ENCODE data around the gene CEP20. TPM values are rescaled to one million over a fixed set of nuclear protein-coding genes. Genes with fewer than 3 reads are reported as not detected.
"Not testable (repeated sequence)": the region's sequence is repeated elsewhere in the genome, so short reads cannot be mapped to it uniquely, and the experiment has no call there.

CEP20 gene, protein sequence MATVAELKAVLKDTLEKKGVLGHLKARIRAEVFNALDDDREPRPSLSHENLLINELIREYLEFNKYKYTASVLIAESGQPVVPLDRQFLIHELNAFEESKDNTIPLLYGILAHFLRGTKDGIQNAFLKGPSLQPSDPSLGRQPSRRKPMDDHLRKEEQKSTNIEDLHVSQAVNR
- 16.7 TPM for total RNA-seq

DNA sequence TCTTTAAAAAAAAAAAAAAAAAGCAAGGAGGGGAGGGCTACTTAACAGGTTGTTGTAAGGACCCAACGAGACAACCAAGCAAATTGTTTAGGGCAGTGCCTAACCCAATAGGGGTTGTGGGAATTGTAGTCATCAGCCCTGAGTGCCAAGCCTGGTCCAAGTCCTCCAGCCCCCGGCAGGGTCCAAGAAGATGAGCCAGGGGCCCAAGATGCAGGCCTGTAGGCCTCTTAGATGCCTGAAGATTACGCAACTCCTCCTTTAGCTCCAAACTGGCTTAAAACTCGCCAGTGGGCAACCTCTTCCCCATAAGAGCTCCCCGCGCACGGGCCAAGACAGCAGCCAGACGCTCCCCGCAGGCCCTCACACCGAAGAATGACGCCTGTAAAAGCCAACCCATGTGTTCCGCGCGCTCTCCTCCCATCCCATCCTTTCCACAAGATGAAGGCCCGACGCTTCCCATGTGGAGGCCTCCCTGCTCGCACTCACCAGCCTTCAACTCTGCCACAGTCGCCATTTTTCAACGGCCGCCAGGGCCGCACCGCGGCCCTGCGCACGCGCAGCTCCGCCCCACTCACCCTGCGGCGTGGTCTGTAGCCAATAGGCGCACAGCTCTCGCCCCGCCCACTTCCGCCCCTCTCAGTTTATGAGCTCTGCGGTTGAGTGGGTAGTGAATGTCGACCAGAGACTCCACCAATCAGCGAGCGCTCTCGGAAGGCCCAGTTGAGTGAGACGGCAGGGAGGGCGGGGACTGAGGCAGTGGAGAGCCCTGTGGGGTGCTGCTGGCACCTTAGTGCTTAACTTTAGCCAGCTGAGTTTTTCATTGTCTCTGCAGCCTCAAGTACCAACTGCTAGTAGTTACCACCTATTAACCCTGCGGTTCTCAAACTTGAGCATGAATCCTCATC lies at the start of gene CEP20:
CEP20 (minus strand) TSS at position 532 of the 905 bp plus-strand sequence; CDS start at position 514, 18 bp downstream.
- peak; percentile 98 to 100 (median 99) for DNase-seq (ENCODE audit: low read depth in 2 of 3, low spot score in 2 of 3)

DNA sequence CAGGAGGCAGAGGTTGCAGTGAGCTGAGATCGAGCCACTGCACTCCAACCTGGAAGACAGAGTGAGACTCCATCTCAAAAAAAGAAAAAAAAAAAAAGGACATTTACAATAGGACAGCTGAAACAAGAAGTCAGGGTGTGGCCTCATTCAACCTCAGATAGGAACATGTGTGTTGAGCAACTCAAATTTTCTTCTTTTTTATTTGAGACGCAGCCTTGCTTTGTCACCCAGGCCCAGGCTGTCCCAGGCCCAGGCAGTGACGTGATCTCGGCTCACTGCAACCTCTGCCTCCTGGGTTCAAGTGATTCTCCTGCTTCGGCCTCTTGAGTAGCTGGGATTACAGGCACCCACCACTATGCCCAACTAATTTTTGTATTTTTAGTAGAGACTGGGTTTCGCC lies 48.4 kb upstream of the CEP20 start:
- not testable (repeated sequence) for DNase-seq (ENCODE audit: low read depth in 2 of 3, low spot score in 2 of 3)

DNA sequence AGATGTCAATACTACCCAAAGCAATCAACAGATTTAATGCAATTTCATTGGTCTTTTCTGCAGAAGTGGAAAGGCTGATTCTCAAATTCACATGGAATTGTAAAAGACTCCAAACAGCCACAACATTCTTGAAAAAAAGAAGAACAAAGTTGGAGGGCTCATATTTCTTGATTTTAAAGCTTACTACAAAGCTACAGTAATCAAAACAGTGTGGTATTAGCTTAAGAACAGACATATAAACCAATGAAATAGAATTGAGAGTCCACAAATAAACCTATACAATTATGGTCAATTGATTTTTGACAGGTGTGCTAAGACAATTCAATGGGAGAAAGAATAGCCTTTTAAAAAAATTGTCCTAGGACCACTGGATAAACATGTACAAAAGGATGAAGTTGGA lies 46.6 kb upstream of the CEP20 start:
- DNase-seq (ENCODE audit: low read depth in 2 of 3, low spot score in 2 of 3) = no peak

GRCh38 chr16:15933781-15934180 lies 45.4 kb upstream of the CEP20 start:
- DNase-seq (ENCODE audit: low read depth in 2 of 3, low spot score in 2 of 3) = no peak

GRCh38 chr16:15932939-15933338 lies 44.5 kb upstream of the CEP20 start:
- DNase-seq (ENCODE audit: low read depth in 2 of 3, low spot score in 2 of 3) = no peak

GRCh38 chr16:15928261-15929104 lies 40.1 kb upstream of the CEP20 start:
- no peak for DNase-seq (ENCODE audit: low read depth in 2 of 3, low spot score in 2 of 3)

DNA sequence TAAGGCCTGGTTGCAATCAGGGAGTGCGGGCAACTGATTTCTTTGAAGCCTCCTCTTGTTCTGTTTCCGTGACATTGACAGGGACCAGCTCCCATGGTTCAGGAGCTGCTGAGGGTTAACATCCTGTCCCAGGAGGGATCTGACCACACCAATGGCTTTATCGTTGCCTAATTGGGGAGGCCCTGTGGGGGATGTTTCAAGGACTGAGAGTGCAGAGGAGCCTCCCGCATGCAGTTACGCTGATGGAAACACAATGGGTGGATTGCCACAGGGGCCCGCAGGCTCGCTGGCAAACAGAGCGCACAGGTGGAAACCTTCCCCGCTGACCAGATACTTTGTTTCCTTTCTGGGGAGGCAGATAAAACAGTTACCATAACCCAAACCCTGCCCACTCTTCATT lies 37.2 kb upstream of the CEP20 start:
- DNase-seq (ENCODE audit: low read depth in 2 of 3, low spot score in 2 of 3) = no peak

DNA sequence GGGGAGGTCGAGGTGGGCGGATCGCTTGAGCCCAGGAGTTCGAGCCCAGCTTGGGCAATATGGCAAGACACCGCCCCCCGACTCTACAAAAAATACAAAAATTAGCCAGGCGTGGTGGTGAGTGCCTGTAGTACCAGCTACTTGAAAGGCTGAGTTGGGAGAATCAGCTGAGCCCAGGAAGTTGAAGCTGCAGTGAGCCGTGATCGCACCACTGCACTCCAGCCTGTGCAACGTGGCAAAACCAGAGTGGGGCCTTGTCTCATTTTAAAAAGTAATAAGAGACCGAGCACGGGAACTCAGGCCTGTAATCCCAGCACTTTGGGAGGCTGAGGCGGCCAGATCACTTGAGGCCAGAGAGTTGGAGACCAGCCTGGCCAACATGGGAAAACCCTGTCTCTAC lies 36.6 kb upstream of the CEP20 start:
- DNase-seq (ENCODE audit: low read depth in 2 of 3, low spot score in 2 of 3) = no peak

DNA sequence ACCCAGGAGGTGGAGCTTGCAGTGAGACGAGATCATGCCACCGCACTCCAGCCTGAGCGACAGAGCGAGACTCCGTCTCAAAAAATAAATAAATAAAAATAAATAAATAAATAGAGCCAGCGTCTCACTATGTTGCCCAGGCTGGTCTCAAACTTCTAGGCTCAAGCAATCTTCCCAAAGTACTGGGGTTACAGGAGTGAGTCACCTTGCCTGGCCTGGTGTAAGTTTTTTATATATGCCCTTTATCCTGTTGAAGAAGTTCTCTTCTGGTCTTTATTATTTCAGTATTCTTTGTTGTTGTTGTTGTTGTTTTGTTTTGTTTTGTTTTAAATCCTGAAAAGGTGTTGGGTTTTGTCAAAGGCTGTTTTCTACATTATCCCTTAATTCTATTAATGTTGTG lies 30.9 kb upstream of the CEP20 start:
- no peak for DNase-seq (ENCODE audit: low read depth in 2 of 3, low spot score in 2 of 3)

DNA sequence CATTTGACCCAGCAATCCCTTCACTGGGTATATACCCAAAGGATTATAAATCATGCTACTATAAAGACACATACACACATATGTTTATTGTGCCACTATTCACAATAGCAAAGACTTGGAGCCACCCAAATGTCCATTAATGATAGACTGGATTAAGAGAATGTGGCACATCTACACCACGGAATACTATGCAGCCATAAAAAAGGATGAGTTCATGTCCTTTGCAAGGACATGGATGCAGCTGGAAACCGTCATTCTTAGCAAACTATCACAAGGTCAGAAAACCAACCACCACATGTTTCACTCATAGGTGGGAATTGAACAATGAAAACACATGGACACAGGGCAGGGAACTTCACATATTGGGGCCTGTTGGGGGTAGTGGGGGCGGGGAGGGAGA lies 29.9 kb upstream of the CEP20 start:
- DNase-seq (ENCODE audit: low read depth in 2 of 3, low spot score in 2 of 3) = not testable (repeated sequence)

DNA sequence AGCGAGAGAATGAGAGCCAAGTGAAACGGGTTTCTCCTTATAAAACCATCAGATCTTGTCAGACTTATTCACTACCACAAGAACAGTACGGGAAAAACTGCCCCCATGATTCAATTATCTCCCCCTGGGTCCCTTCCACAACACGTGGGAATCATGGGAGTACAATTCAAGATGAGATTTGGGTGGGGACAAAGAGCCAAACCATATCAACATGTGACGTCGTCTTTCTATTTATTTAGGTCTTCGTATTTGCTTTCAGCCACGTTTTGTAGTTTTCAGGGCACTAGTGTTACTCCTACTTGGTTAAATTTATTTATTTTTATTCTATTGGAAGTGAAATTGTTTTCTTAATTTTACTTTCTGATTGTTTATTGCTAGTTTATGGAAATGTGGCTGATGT lies 27.9 kb upstream of the CEP20 start:
- DNase-seq (ENCODE audit: low read depth in 2 of 3, low spot score in 2 of 3) = no peak

- DNase-seq (ENCODE audit: low read depth in 2 of 3, low spot score in 2 of 3) = no peak
Observed at GRCh38 chr16:15915555-15916081, 27.2 kb upstream of the CEP20 start.

DNA sequence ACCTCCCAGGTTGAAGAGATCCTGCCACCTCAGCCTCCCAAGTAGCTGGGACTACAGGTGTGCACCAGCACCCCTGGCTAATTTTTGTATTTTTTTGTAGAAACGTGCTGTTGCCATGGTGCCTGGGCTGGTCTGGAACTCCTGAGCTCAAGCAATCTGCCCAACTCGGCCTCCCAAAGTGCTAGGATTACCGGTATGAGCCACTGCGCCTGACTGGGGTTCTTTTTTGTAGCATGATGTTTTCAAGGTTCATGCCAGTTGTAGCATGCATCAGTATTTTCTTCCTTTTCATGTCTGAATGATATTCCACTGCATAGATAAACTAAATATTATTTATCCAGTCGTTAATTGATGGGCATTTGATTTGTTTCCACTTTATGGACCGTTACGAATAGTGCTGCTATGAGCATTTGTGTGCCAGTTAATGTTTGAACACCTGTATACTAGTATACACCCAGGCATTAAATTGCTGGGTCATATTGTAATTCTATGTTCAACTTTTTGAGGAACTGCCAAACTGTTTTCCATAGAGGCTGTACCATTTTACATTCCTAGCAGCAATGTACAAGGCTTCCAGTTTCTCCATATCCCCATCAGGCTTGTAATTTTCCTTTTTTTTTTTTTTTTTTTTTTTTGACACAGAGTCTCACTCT lies 24.8 kb upstream of the CEP20 start:
- no peak for DNase-seq (ENCODE audit: low read depth in 2 of 3, low spot score in 2 of 3)

- no peak for DNase-seq (ENCODE audit: low read depth in 2 of 3, low spot score in 2 of 3)
Observed at GRCh38 chr16:15911198-15911597, 22.8 kb upstream of the CEP20 start.

- peak in 2 of 3 donors; percentile 31 to 57 for DNase-seq (ENCODE audit: low read depth in 2 of 3, low spot score in 2 of 3)
Observed at GRCh38 chr16:15907863-15908478, 19.6 kb upstream of the CEP20 start.

DNA sequence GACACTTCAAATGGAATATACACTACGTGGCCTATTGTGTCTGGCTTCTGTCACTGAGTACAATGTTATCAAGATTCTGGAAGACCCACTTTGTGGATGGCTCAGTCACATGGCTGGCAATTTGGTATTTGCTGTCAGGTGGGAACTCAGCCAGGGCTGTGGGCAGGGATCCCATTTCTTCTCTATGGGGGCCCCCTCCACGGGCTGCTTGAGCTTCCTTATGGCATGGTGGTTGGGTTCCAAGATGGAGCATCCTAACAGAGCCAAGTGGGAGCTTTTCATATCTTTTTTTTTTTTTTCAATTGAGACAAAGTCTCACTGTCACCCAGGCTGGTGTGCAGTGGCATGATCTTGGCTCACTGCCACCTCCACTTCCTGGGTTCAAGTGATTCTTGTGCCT lies 18.0 kb upstream of the CEP20 start:
- no peak for DNase-seq (ENCODE audit: low read depth in 2 of 3, low spot score in 2 of 3)

DNA sequence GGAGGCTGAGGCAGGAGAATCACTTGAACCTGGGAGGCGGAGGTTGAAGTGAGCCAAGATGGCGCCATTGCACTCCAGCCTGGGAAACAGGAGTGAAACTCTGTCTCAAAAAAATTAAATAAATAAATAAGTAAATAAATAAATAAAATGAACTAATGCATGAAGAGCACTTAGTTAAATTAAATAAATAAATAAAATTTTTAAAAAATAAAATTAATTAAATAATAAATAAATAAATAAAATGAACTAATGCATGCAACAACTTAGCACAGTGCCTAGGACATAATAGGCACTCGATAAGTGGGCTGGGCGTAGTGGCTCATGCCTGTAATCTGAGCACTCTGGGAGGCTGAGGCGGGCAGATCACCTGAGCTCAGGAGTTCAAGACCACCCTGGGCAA lies 15.6 kb upstream of the CEP20 start:
- no peak for DNase-seq (ENCODE audit: low read depth in 2 of 3, low spot score in 2 of 3)

GRCh38 chr16:15900901-15901500 lies 12.6 kb upstream of the CEP20 start:
- no peak for DNase-seq (ENCODE audit: low read depth in 2 of 3, low spot score in 2 of 3)

GRCh38 chr16:15900357-15900756 lies 12.0 kb upstream of the CEP20 start:
- DNase-seq (ENCODE audit: low read depth in 2 of 3, low spot score in 2 of 3) = no peak

Data from hematopoietic multipotent progenitor cell (in vitro differentiated cells).